LNCaP clone FGC (cell line): ENCODE measurements around the gene SPINK6.

Source experiments
- DNase-seq: peaks from one replicate; pipeline ENCODE4 v3.0.0-alpha.2; 2011; ENCODE audit warnings: low read depth
- H3K4me3 ChIP-seq: 2 replicates; pipeline ENCODE4 v1.5.1; 2011; ENCODE audit warnings: mild to moderate bottlenecking, low read depth, low read length, control low read depth
- CTCF ChIP-seq: IDR thresholded peaks from 2 replicates; pipeline ENCODE4 v1.5.1; 2012; ENCODE audit warnings: mild to moderate bottlenecking; ENCODE audit not compliant: control insufficient read depth, insufficient read depth; ENCODE audit errors: extremely low read depth

Gene SPINK6

GRCh38 chr5:148172377-148172776 lies 30.5 kb upstream of the SPINK6 start:
- TF ChIP-seq CTCF = no peak
- H3K4me3 ChIP-seq = no peak overlapping the region
- DNase-seq = no peak

DNA sequence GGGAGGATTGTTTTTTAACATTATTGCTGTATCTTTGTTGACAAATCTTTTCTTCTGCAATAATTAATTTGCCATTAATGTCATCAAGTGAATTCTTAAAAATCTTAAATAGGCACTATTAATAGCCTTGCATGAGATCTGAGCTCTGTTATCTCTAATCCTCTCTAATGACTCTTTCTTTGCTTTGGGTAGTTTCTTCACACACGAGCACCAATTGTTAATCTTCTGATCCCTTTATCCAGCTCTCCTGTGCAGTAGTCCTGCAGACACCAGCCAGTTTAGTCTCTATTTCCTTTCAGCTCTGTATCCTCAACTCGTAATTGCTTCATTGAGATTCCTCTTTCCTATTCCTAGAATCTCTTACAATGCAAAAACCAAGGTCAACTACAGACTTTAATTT lies 26.4 kb upstream of the SPINK6 start:
- TF ChIP-seq CTCF = no peak
- DNase-seq = no peak
- no peak overlapping the region for H3K4me3 ChIP-seq

GRCh38 chr5:148177207-148177606 lies 25.6 kb upstream of the SPINK6 start:
- H3K4me3 ChIP-seq = no peak overlapping the region
- DNase-seq = no peak
- TF ChIP-seq CTCF = no peak

DNA sequence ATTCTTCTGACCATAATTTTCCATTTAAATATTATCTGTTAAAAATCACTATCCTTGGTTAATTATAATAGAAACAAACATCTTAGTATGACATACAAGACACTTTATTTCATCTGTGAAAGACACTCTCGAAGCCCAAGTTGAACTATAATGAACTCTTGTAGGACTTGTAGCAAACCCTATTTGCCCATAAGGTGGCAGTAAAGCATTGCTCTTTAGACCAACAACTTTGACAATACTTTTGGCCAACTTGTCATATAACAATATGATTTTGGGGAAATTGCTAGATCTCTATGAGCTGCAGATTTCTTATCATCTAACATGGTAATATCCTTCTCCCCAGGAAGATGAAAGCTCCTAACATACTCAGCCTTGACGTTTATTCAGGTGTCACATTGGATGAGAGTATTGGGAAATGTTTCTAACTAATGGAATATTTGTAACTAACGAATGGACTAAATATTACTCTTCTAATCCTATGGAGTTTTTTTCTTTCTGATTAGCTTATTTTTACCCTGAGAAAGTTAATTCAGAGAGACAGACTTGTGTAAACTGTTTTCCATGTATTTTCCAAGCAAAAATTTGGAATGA lies 23.5 kb upstream of the SPINK6 start:
- TF ChIP-seq CTCF = peak; percentile 71
- peak; percentile 66 for DNase-seq
- no peak overlapping the region for H3K4me3 ChIP-seq

GRCh38 chr5:148186248-148187003 lies 16.4 kb upstream of the SPINK6 start:
- DNase-seq = no peak
- no peak for TF ChIP-seq CTCF
- no peak overlapping the region for H3K4me3 ChIP-seq

DNA sequence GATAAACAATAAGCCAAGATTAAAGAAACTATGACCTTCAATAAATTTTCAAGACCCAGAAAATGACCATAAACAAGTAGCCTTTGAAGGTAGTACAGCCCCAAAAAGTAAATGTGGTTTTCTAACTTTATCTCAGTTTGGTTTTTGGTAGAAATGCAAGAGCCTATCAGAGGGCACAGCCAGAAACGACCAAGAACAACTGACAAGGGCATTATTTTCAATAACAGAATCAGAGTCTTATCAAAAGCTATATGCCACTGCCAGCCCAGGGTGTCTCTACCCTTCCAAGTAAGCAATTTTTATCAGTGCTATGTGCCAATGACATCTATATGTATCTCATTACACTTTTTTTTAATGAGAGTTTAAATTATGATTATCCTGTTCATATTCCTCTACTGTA lies 11.8 kb upstream of the SPINK6 start:
- no peak for TF ChIP-seq CTCF
- DNase-seq = no peak

GRCh38 chr5:148193202-148193601 lies 9.6 kb upstream of the SPINK6 start:
- no peak for TF ChIP-seq CTCF
- peak; percentile 30 for DNase-seq
- H3K4me3 ChIP-seq = no peak overlapping the region

More for the DNA sequence above, 11.8 kb upstream of the SPINK6 start:
- H3K4me3 ChIP-seq = no peak overlapping the region
